ENCODE measurements around the gene AFF3.

DNA sequence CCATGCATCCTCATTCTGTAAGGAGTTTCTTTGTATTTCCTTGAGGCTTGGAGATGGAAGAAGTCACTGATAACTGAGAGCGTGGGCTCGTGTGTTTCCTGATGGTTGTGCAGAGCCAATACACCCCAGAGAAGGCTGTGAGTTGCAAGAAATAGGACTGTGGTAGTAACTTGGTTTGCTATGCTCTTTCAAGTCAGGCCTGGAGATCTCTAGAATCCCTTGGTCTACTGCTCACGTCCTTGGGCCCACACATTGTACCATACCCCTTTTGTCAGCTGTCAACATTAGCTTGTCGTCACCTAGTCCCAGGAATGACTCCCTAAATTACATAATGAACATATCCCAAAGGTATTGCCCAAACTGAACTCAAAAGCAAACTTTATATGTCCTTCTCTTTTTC lies 414.2 kb downstream of the AFF3 start:
- TF ChIP-seq, protein P1, sequence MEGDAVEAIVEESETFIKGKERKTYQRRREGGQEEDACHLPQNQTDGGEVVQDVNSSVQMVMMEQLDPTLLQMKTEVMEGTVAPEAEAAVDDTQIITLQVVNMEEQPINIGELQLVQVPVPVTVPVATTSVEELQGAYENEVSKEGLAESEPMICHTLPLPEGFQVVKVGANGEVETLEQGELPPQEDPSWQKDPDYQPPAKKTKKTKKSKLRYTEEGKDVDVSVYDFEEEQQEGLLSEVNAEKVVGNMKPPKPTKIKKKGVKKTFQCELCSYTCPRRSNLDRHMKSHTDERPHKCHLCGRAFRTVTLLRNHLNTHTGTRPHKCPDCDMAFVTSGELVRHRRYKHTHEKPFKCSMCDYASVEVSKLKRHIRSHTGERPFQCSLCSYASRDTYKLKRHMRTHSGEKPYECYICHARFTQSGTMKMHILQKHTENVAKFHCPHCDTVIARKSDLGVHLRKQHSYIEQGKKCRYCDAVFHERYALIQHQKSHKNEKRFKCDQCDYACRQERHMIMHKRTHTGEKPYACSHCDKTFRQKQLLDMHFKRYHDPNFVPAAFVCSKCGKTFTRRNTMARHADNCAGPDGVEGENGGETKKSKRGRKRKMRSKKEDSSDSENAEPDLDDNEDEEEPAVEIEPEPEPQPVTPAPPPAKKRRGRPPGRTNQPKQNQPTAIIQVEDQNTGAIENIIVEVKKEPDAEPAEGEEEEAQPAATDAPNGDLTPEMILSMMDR (conservative IDR thresholded peaks at IDR 0.05): no peak
- TF ChIP-seq EZH2 (IDR thresholded peaks at IDR 0.05; ENCODE audit: low read depth): no peak

Measured in PC-9 (cell line).